HG02885 (cell line): Measurements from ENCODE around the gene CUBN.

ENCODE experiments used
- ATAC-seq: cut with Tn5 transposase; IDR thresholded peaks from one replicate; pipeline ENCODE4 v1.9.1; 2021; ENCODE audit warnings: mild to moderate bottlenecking; ENCODE audit not compliant: unreplicated experiment, poor library complexity

CUBN gene

DNA sequence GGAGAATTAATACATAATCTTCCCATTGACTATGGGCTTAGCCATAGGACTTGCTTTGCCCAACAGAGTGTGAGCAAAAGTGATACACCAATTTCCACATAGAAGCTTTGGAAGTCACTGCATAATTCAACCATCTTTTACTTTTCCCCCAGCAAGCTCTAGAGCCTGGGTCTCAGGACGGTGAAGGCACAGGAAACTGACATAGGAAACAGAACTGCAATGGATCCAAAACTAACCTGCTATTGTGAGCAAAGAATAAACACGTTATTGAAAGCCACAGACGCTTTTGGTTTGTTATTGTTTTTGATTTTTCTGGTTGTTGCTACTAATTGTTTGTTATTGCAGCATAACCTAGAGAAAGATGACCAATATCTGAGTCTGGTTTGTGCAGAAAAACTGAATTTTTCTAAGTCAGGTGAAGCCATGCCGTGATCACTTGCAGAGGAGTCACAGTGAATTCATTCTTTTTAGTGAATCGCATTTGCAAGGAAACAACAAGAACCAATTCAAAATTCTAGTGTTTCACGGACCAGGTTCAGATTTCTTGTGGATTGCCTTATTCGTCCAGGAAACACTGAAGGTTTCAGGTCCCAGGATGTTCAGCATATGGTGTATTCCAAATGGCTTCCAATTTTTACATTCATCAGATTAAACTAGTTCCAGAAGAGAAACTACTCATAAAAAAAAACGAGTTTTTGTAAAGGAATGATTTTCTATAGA lies 52.8 kb downstream of the CUBN start:
- ATAC-seq: no peak

DNA sequence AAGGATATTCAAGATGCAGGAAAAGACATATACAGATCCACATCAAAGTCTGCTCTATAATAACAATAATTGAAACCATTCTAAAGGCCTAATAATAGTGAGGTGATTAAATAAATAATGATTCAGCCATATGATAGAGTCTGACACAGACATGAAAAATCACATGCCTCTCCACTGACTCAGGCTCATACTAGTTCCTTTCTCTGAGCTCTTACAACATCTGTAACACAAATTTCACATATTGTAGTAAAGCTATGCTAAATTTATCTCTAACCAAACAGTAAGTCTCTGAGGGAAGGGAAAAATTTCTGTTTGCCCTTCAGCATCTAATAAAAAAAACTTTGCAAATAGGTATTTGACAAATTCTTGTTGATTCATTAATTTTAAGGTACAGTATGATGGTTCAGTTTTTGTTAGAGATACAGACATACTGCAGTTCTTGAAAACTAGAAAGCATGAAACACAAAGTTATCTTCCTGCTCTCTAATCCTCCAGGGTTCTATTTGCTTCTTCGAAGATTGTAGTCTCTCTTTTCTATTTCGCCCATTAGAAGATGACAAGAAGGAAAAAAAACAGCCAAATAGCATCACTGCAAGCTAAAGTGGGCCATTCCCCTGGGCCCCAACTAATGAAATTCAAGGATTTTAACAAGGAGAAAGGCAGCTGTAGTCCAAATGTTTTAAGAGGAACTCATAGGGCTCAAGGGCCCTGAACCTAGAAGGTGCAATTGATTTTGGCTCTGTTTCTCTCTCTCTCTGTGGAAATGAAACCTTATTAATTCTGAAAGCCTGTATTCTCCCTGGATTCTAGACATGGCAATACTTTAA lies 53.9 kb downstream of the CUBN start:
- no peak for ATAC-seq

DNA sequence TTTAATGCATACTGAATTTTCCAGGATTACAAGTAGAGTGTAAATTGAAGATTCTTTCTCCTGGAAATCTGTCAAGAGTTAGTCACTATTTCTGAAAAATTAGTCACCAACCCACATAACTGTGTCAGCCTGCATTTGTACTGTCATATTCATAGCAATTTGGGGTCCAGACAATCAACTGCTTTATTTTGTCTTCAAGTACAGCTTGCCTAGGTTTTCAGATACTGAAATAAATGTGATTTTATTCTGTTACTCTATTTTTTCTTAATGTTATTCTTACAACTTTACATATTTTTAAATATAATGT lies 55.1 kb downstream of the CUBN start:
- no peak for ATAC-seq

DNA sequence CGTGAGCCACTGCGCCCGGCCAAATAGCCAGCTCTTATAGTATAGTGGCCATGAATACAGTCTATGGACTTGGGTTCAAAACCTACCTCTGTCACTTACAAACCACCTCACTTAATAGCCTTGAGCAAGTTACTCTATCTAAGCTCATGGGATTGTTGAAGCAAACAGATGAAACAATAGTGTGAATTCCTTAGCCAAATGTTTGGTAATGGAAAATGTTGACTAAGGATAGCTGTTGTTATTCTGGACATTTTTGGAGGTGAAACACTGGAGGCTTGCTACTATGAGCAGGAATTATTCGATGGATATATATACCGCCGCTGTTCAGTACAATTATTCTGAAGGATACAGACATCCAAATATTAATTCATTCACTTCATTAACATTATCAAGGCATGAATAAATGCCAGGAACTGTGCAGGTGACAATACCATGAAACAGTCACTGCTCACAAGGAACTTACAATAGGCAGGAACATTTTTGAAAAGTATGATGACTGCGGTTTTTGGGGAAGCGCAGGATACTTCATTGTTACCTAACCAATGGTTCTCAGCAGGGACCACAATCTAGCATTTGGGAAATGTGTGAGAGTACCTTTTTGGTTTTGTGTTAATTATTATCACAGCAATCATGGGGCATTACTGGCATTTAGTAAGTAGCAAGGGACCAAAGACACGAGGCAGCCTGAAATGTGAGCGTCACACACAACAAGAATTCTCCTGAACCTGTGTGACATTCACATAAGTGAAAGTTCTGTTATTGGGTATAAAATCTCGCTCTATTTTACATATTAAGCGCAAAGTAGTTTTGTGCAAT lies 55.7 kb downstream of the CUBN start:
- ATAC-seq: no peak

DNA sequence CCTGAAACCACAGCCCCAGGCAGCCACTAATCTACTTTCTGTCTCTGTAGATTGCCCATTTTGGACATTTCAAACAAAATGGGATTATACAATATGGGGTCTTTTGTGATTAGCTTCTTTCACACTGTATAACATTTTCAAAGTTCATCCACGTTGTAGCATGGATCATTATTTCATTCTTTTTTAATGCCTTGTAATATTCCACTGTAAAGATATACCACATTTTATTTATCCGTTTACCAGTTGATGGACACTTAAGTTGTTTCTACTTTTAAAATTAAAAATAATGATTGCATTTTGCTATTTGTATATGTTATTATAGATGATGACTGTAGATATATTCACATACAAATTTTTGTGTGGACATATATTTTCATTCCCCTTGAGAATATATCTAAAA lies 60.7 kb downstream of the CUBN start:
- ATAC-seq: no peak

- no peak for ATAC-seq
These were observed 62.0 kb downstream of the CUBN start for GRCh38 chr10:17067376-17068264.

- no peak for ATAC-seq
These were observed 62.8 kb downstream of the CUBN start for GRCh38 chr10:17066807-17067206.

DNA sequence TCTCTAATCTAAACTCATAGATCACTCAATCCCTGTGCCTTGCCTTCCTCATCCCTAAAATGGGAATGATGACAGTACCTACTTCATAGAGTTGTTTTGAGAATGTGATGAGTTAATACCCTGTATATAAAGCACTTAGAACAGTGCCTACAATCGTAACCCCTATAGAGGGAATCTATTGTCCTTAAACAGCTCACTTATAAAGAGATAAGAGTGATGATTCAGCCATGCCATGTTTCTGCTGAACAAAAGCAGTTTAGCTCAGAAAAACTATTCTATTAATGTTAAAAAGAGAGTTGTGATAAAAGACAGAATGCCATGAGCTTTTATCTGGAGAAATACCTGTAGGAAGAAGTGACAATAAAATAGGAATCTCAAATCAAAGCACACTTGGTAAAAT lies 63.6 kb downstream of the CUBN start:
- ATAC-seq: no peak

- no peak for ATAC-seq
These were observed 64.3 kb downstream of the CUBN start for GRCh38 chr10:17065273-17065672.

DNA sequence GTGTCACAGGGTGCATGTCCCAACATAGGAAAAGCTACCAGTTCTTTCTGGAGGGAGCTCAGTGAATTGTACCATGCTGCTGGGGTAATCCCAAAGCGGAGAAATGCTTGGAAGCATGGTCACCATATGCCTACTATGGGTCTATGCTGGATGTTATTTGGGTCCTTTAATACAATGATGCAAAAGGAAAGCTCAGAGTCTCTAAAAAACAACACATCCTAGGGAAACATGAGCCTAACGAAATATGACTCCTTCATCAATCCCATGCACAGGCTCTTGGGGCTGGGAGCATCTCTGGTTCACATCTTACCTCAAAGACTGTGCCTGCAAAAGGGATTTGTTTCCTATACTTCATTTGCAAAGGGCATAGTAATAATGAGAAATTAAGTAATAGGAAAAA lies 65.2 kb downstream of the CUBN start:
- no peak for ATAC-seq

- ATAC-seq: no peak
These were observed 66.6 kb downstream of the CUBN start for GRCh38 chr10:17062955-17063484.

GRCh38 chr10:17062493-17062892 lies 67.1 kb downstream of the CUBN start:
- no peak for ATAC-seq

- ATAC-seq: no peak
These were observed 67.6 kb downstream of the CUBN start for GRCh38 chr10:17062009-17062408.

- no peak for ATAC-seq
These were observed 68.2 kb downstream of the CUBN start for GRCh38 chr10:17061418-17061817.

- no peak for ATAC-seq
These were observed 69.3 kb downstream of the CUBN start for GRCh38 chr10:17060289-17060688.

GRCh38 chr10:17059197-17059688 lies 70.4 kb downstream of the CUBN start:
- ATAC-seq: no peak

GRCh38 chr10:17058093-17058492 lies 71.5 kb downstream of the CUBN start:
- ATAC-seq: no peak

GRCh38 chr10:17056781-17057428 lies 72.7 kb downstream of the CUBN start:
- no peak for ATAC-seq

- no peak for ATAC-seq
These were observed 76.1 kb downstream of the CUBN start for GRCh38 chr10:17053513-17053912.
